Sciatic nerve (tissue), 2 donors: ENCODE results near the gene ATXN7. TPM values are rescaled to one million over a fixed set of nuclear protein-coding genes. Genes with fewer than 3 reads are reported as not detected.
A peak's percentile ranks its signal among the peaks of the same experiment; 100 is the strongest.

Experiments
- ATAC-seq: fragments of 200-7000 bp; cut with Tn5 transposase; one replicate; pipeline ENCODE4 v1.9.1; 2020; ENCODE audit warnings: mild to moderate bottlenecking, moderate library complexity
- DNase-seq: peaks from one replicate; pipeline ENCODE4 v3.0.0-alpha.2; 2020; ENCODE audit warnings: low spot score
- intact Hi-C: fragments of 100-400 bp; cut with DNase I; formaldehyde crosslinking; loops from one replicate; pipeline ENCODE4 v1.14.2; 2022
- total RNA-seq: library from RNA; stranded (reverse); fragmentation: NEBNext Ultra II Directional; extraction: Animal tissue kit (Norgen Biotek cat#: 25700); gene quantifications from one replicate; pipeline ENCODE4 v1.2.1, GENCODE V29; 2021
- donor health status: DM: no; HTN: no; CAD: no.
- donor health status: DM: no; HTN: no; CAD: no.

ATXN7 gene
- total RNA-seq, 1 donor from 2014 or later = 52.0 TPM

GRCh38 chr3:63860776-63861175, 2.9 kb upstream of the ATXN7 start:
- intact Hi-C loops = no loop called here
- ATAC-seq = no peak

GRCh38 chr3:63861306-63861705, 2.4 kb upstream of the ATXN7 start:
- intact Hi-C loops = no loop called here
- ATAC-seq = no peak

More at GRCh38 chr3:63860776-63861175, 2.9 kb upstream of the ATXN7 start:
- no peak for DNase-seq

GRCh38 chr3:63862804-63863149, 890 bp upstream of the ATXN7 start:
- DNase-seq (no peak), ATAC-seq (peak; percentile 27)
- intact Hi-C loops = no loop called here

More at GRCh38 chr3:63861306-63861705, 2.4 kb upstream of the ATXN7 start:
- DNase-seq = no peak

- intact Hi-C loops = no loop called here
- peak; percentile 69 for DNase-seq
- ATAC-seq = peak; percentile 48
These were observed 619 bp downstream of the ATXN7 start for GRCh38 chr3:63864008-63864964.

GRCh38 chr3:63864965-63865327, 1.3 kb downstream of the ATXN7 start:
- DNase-seq = no peak
- ATAC-seq = no peak
- intact Hi-C loops = no loop called here

GRCh38 chr3:63867225-63867624, 3.6 kb downstream of the ATXN7 start:
- DNase-seq = no peak
- intact Hi-C loops = no loop called here
- no peak for ATAC-seq

GRCh38 chr3:63869940-63870614, 6.4 kb downstream of the ATXN7 start:
- intact Hi-C loops = no loop called here
- DNase-seq = no peak
- ATAC-seq = no peak

- DNase-seq = no peak
- intact Hi-C loops = no loop called here
- ATAC-seq = no peak
These were observed 6.9 kb downstream of the ATXN7 start for GRCh38 chr3:63870615-63871005.

GRCh38 chr3:63872135-63872924, 8.7 kb downstream of the ATXN7 start:
- intact Hi-C loops = no loop called here
- DNase-seq = no peak
- no peak for ATAC-seq

- no peak for ATAC-seq
- no peak for DNase-seq
- intact Hi-C loops = no loop called here
These were observed 11.1 kb downstream of the ATXN7 start for GRCh38 chr3:63874769-63875168.

- DNase-seq (no peak), ATAC-seq (no peak)
- intact Hi-C loops = no loop called here
These were observed 11.8 kb downstream of the ATXN7 start for GRCh38 chr3:63875510-63875909.

- ATAC-seq (no peak), DNase-seq (no peak)
- intact Hi-C loops = no loop called here
These were observed 12.6 kb downstream of the ATXN7 start for GRCh38 chr3:63876260-63876659.

- no peak for ATAC-seq
- DNase-seq = no peak
- intact Hi-C loops = no loop called here
These were observed 14.2 kb downstream of the ATXN7 start for GRCh38 chr3:63877737-63878393.

- intact Hi-C loops = no loop called here
- no peak for ATAC-seq
- DNase-seq = no peak
These were observed 14.9 kb downstream of the ATXN7 start for GRCh38 chr3:63878394-63879060.

- DNase-seq = no peak
- ATAC-seq = no peak
- intact Hi-C loops = no loop called here
These were observed 17.0 kb downstream of the ATXN7 start for GRCh38 chr3:63880653-63881052.

- no peak for DNase-seq
- intact Hi-C loops = no loop called here
- ATAC-seq = no peak
These were observed 23.2 kb downstream of the ATXN7 start for GRCh38 chr3:63886858-63887257.

GRCh38 chr3:63891518-63891917, 27.9 kb downstream of the ATXN7 start:
- intact Hi-C loops = no loop called here
- ATAC-seq = no peak

GRCh38 chr3:63892773-63893352, 29.2 kb downstream of the ATXN7 start:
- intact Hi-C loops = no loop called here
- DNase-seq (no peak), ATAC-seq (no peak)

More at GRCh38 chr3:63891518-63891917, 27.9 kb downstream of the ATXN7 start:
- no peak for DNase-seq
